Neural cell (in vitro differentiated cells): ENCODE measurements around the gene TAF10. TPM values are rescaled to one million over a fixed set of nuclear protein-coding genes. Genes with fewer than 3 reads are reported as not detected.

Experiments used
- H2AFZ ChIP-seq: fragments of 200-600, 300-800 bp; sonication (generic), shearing (Covaris generic); 2 replicates; pipeline ENCODE4 v1.6.0; 2014; ENCODE audit warnings: low read depth, mild to moderate bottlenecking, antibody characterized with exemption, low read length, moderate library complexity
- H3F3A ChIP-seq: fragments of 200-600 bp; shearing (Covaris generic); 2 replicates; pipeline ENCODE4 v1.6.1; 2016; ENCODE audit warnings: mild to moderate bottlenecking, moderate library complexity, mixed read lengths, antibody characterized with exemption, low read length; ENCODE audit not compliant: insufficient read depth, poor library complexity, severe bottlenecking
- H3K27ac ChIP-seq: fragments of 200-600, 300-800 bp; sonication (generic), shearing (Covaris generic); 2 replicates; pipeline ENCODE4 v1.5.1; 2014; ENCODE audit warnings: mild to moderate bottlenecking, low read length, moderate library complexity
- H3K27me3 ChIP-seq: fragments of 300-800, 200-600 bp; sonication (generic), shearing (Covaris generic); 2 replicates; pipeline ENCODE4 v1.6.0; 2014; ENCODE audit warnings: mild to moderate bottlenecking, low read depth, low read length, moderate library complexity; ENCODE audit not compliant: insufficient read depth
- H3K36me3 ChIP-seq: fragments of 300-800, 200-600 bp; sonication (generic), shearing (Covaris generic); 2 replicates; pipeline ENCODE4 v1.5.1; 2014; ENCODE audit warnings: mild to moderate bottlenecking, antibody characterized with exemption, low read length, moderate library complexity; ENCODE audit not compliant: insufficient read depth
- H3K4me2 ChIP-seq: fragments of 300-800, 200-600 bp; sonication (generic), shearing (Covaris generic); 2 replicates; pipeline ENCODE4 v1.6.0; 2014; ENCODE audit warnings: mild to moderate bottlenecking, low read length
- H3K4me3 ChIP-seq: fragments of 300-800, 200-600 bp; sonication (generic), shearing (Covaris generic); 2 replicates; pipeline ENCODE4 v1.5.1; 2014; ENCODE audit warnings: mild to moderate bottlenecking, low read length, moderate library complexity
- H3K79me2 ChIP-seq: fragments of 200-600 bp; shearing (Covaris generic); replicated peaks from 2 replicates; pipeline ENCODE4 v1.6.0; 2014; ENCODE audit warnings: mild to moderate bottlenecking, low read length, moderate library complexity; ENCODE audit not compliant: insufficient read depth
- H3K9ac ChIP-seq: fragments of 300-800, 200-600 bp; sonication (generic), shearing (Covaris generic); 2 replicates; pipeline ENCODE4 v1.6.1; 2016; ENCODE audit warnings: mild to moderate bottlenecking, low read length, mixed read lengths
- H3K9me2 ChIP-seq: fragments of 200-600 bp; shearing (Covaris generic); 2 replicates; pipeline ENCODE4 v1.6.1; 2016; ENCODE audit warnings: mild to moderate bottlenecking, low read length, mixed read lengths; ENCODE audit not compliant: insufficient read depth
- H3K9me3 ChIP-seq: fragments of 200-600, 300-800 bp; sonication (generic), shearing (Covaris generic); 2 replicates; pipeline ENCODE4 v1.6.1; 2016; ENCODE audit warnings: mild to moderate bottlenecking, mixed run types, low read length, moderate library complexity, mixed read lengths
- H4K20me1 ChIP-seq: fragments of 200-600 bp; shearing (Covaris generic); 2 replicates; pipeline ENCODE4 v1.6.1; 2016; ENCODE audit warnings: mild to moderate bottlenecking, mixed run types; ENCODE audit not compliant: insufficient read depth
- CTCF ChIP-seq: fragments of 450-650 bp; IDR thresholded peaks from 2 replicates; pipeline ENCODE4 v1.5.1; 2014; ENCODE audit warnings: antibody characterized with exemption, mild to moderate bottlenecking, moderate library complexity; ENCODE audit not compliant: poor library complexity, severe bottlenecking
- EP300 ChIP-seq: fragments of 450-650 bp; conservative IDR thresholded peaks from 2 replicates; pipeline ENCODE4 v1.6.1; 2014; ENCODE audit warnings: antibody characterized with exemption, mild to moderate bottlenecking, moderate library complexity; ENCODE audit not compliant: poor library complexity, severe bottlenecking
- EZH2 ChIP-seq: fragments of 200-600, 300-800 bp; shearing (Covaris generic), sonication (generic); IDR thresholded peaks from 2 replicates; pipeline ENCODE4 v1.6.1; 2014; ENCODE audit warnings: antibody characterized with exemption, low read length, borderline replicate concordance, mild to moderate bottlenecking; ENCODE audit not compliant: insufficient read depth, poor library complexity, severe bottlenecking
- MXI1 ChIP-seq: fragments of 450-650 bp; conservative IDR thresholded peaks from 2 replicates; pipeline ENCODE4 v1.6.1; 2014; ENCODE audit warnings: antibody characterized with exemption, mild to moderate bottlenecking; ENCODE audit not compliant: poor library complexity, severe bottlenecking
- POLR2AphosphoS5 ChIP-seq: IDR thresholded peaks from 2 replicates; pipeline ENCODE4 v1.6.1; 2012
- RAD21 ChIP-seq: fragments of 450-650 bp; conservative IDR thresholded peaks from 2 replicates; pipeline ENCODE4 v1.6.1; 2014; ENCODE audit warnings: antibody characterized with exemption, mild to moderate bottlenecking, moderate library complexity
- REST ChIP-seq: IDR thresholded peaks from 2 replicates; pipeline ENCODE4 v1.6.1; 2012; ENCODE audit warnings: borderline replicate concordance
- SMC3 ChIP-seq: fragments of 450-650 bp; conservative IDR thresholded peaks from 2 replicates; pipeline ENCODE4 v1.6.1; 2014; ENCODE audit warnings: antibody characterized with exemption, mild to moderate bottlenecking, moderate library complexity; ENCODE audit not compliant: poor library complexity
- TAF1 ChIP-seq: IDR thresholded peaks from 2 replicates; pipeline ENCODE4 v1.6.1; 2012; ENCODE audit warnings: low read depth
- polyA plus RNA-seq: library from polyadenylated mRNA; depleted of rRNA; stranded (reverse); fragments of >200 nt; gene quantifications from 2 replicates; pipeline ENCODE4 v1.2.3, GENCODE V29; 2014

Gene TAF10
- polyA plus RNA-seq, 1 donor from 2014 or later, result 39.7 TPM

- TF ChIP-seq EZH2 (no peak), CTCF (no peak), SMC3 (no peak), MXI1 (no peak), RAD21 (no peak), POLR2AphosphoS5 (no peak)
- Histone ChIP-seq H3K9ac (no peak overlapping the region), H3K9me2 (no peaks in the 10 kb centered on the region), H3K4me3 (no peak overlapping the region), H3K36me3 (peaks cover 21% of the 10 kb centered on the region), H3K27me3 (no peaks in the 10 kb centered on the region), H4K20me1 (peaks cover 4% of the 10 kb centered on the region), H3K9me3 (no peaks in the 10 kb centered on the region), H2AFZ (no peak overlapping the region), H3K79me2 (no peaks in the 10 kb centered on the region), H3K4me2 (no peak overlapping the region), H3F3A (no peaks in the 10 kb centered on the region), H3K27ac (no peak overlapping the region)
These were observed 17.5 kb upstream of the TAF10 start for GRCh38 chr11:6629573-6629891.

GRCh38 chr11:6628526-6628925, 16.5 kb upstream of the TAF10 start:
- peaks cover 21% of the 10 kb centered on the region for H3K36me3 ChIP-seq
- H4K20me1 ChIP-seq, result no peaks in the 10 kb centered on the region

More at GRCh38 chr11:6628526-6628925, 16.5 kb upstream of the TAF10 start:
- H3K79me2 ChIP-seq, result no peaks in the 10 kb centered on the region
- H3K27ac ChIP-seq, result no peak overlapping the region
- H3F3A ChIP-seq, result no peaks in the 10 kb centered on the region
- H3K9me3 ChIP-seq, result no peaks in the 10 kb centered on the region
- H3K4me3 ChIP-seq, result no peak overlapping the region
- H3K27me3 ChIP-seq, result no peaks in the 10 kb centered on the region
- no peak overlapping the region for H3K4me2 ChIP-seq
- TF ChIP-seq RAD21 (no peak), POLR2AphosphoS5 (no peak), TAF1 (no peak), EZH2 (no peak), REST (no peak), CTCF (no peak), SMC3 (no peak), EP300 (no peak), MXI1 (no peak)
- no peak overlapping the region for H2AFZ ChIP-seq
- no peak overlapping the region for H3K9ac ChIP-seq
- H3K9me2 ChIP-seq, result no peaks in the 10 kb centered on the region
